A549 treated with CpdA at 1 μM for 4 hours (cell line): ENCODE measurements around the gene CFHR1. TPM values are rescaled to one million over a fixed set of nuclear protein-coding genes. Genes with fewer than 3 reads are reported as not detected.

Experiments used
- total RNA-seq: library from RNA; stranded (reverse); fragments of 200-300 nt; extraction: Qiagen RNA extraction; gene quantifications from 5 replicates; pipeline ENCODE4 v1.2.3, GENCODE V29; 2022; ENCODE audit warnings: low read depth

The CFHR1 gene
- 0.16 to 0.40 TPM (median 0.22 TPM) in 4 of 5 replicates, not detected in the other for total RNA-seq

GRCh38 chr1:196819531-196819930, at the start of gene CFHR1:
TSS of gene CFHR1 (plus strand) at chr1:196819731. CDS start at chr1:196819845, 114 bp downstream.

GRCh38 chr1:196774603-196775002, 44.9 kb upstream of the CFHR1 start, which contains the start of gene CFHR3:
TSS of gene CFHR3 (plus strand) at chr1:196774840. CDS start at chr1:196774887, 47 bp downstream.

Other genes starting within 250 kb of the CFHR1 start
- gene KCNT2, start 211.3 kb upstream of the CFHR1 start, total RNA-seq = 0.03 to 0.05 TPM in 2 of 5 replicates, not detected in the others
- gene CFH, start 167.7 kb upstream of the CFHR1 start, total RNA-seq = 4.0 to 5.1 TPM (median 4.4 TPM) in 5 replicates
- gene CFHR3, start 44.9 kb upstream of the CFHR1 start, total RNA-seq = 0.09 to 0.23 TPM (median 0.13 TPM) in 4 of 5 replicates, not detected in the other
- gene CFHR4, start 68.3 kb downstream of the CFHR1 start, total RNA-seq = not detected in 5 replicates
- not detected in 5 replicates for gene CFHR2, start 124.0 kb downstream of the CFHR1 start, total RNA-seq
- not detected in 5 replicates for gene CFHR5, start 157.8 kb downstream of the CFHR1 start, total RNA-seq
- gene F13B, start 247.5 kb downstream of the CFHR1 start, total RNA-seq = 0.05 to 0.28 TPM (median 0.06 TPM) in 3 of 5 replicates, not detected in the others